HCT116 (cell line): ENCODE data around the gene RSRC1. TPM values are rescaled to one million over a fixed set of nuclear protein-coding genes. Genes with fewer than 3 reads are reported as not detected.

ENCODE experiments used
- ATAC-seq: fragments of 200-7000 bp; cut with Tn5 transposase; 2 replicates; pipeline ENCODE4 v1.9.1; 2020; ENCODE audit warnings: mild to moderate bottlenecking, moderate library complexity
- BruUV-seq: library from RNA; stranded (reverse); fragments of 400-500 nt; replicated peaks from 2 replicates; lab custom pipeline; 2021; lab: Mats Ljungman, UMichigan
- CTCF ChIA-PET: fragments of 300-600 bp; sonication (Branson Sonifier 250); formaldehyde crosslinking; loops from one replicate; lab custom pipeline; 2021; ENCODE audit warnings: antibody characterized with exemption; lab: Charles Lee
- POLR2A ChIA-PET: fragments of 300-600, 350-600 bp; sonication (Branson Sonifier 250); formaldehyde crosslinking; loops from one replicate; lab custom pipeline; 2021; ENCODE audit warnings: antibody characterized with exemption; lab: Charles Lee
- RAD21 ChIA-PET, 2 experiments: fragments of 300-600 bp; sonication (Branson Sonifier 250); formaldehyde crosslinking; loops; one replicate each; lab custom pipeline; 2023; ENCODE audit warnings: low total read pairs in 2 of 2; ENCODE audit not compliant: uncharacterized antibody in 2 of 2, unreplicated experiment in 2 of 2, low non-redundant PET in 1 of 2; lab: Charles Lee
- DNase-seq: peaks from one replicate; pipeline ENCODE4 v3.0.0-alpha.2; 2010; ENCODE audit warnings: low read depth, low spot score
- H2AFZ ChIP-seq: fragments of 200-600 bp; shearing (Covaris generic), sonication (generic); 2 replicates; pipeline ENCODE4 v1.6.1; 2017; ENCODE audit warnings: low read depth, mixed run types, mixed read lengths, antibody characterized with exemption, low read length; ENCODE audit not compliant: poor library complexity, severe bottlenecking
- H3K27ac ChIP-seq: 2 replicates; pipeline ENCODE4 v1.5.1; 2012; ENCODE audit warnings: low read depth, low read length
- H3K27me3 ChIP-seq: fragments of 200-600 bp; sonication (generic); 2 replicates; pipeline ENCODE4 v1.6.1; 2016; ENCODE audit warnings: mixed run types, low read length, mixed read lengths; ENCODE audit not compliant: insufficient read depth
- H3K36me3 ChIP-seq, 2 experiments: fragments of 200-500 bp in 1 of 2; fragments of 200-600 bp in 1 of 2; sonication (Bioruptor generic) in 1 of 2; sonication (generic) in 1 of 2; 2 replicates each; pipeline versions ENCODE4 v1.5.1 to v1.6.1; 2014 to 2016; ENCODE audit warnings: low read length in 2 of 2, inconsistent platforms in 1 of 2, mixed read lengths in 1 of 2, mixed run types in 1 of 2; ENCODE audit not compliant: insufficient read depth in 2 of 2, control insufficient read depth in 1 of 2
- H3K4me1 ChIP-seq, 2 experiments: fragments of 200-600 bp in 1 of 2; sonication (generic) in 1 of 2; 2 replicates each; pipeline versions ENCODE4 v1.5.1 to v1.6.1; 2012 to 2017; ENCODE audit warnings: low read length in 2 of 2, inconsistent platforms in 1 of 2, mild to moderate bottlenecking in 1 of 2, mixed read lengths in 1 of 2, mixed run types in 1 of 2, moderate library complexity in 1 of 2; ENCODE audit not compliant: insufficient read depth in 2 of 2, control insufficient read depth in 1 of 2
- H3K4me2 ChIP-seq: fragments of 200-600 bp; sonication (generic); 2 replicates; pipeline ENCODE4 v1.6.1; 2017; ENCODE audit warnings: mixed run types, low read length, mixed read lengths
- H3K4me3 ChIP-seq, 2 experiments: fragments of 200-600 bp in 1 of 2; sonication (generic) in 1 of 2; replicated peaks in 1 of 2; 2 replicates each; pipeline ENCODE4 v1.5.1; 2011 to 2016; ENCODE audit warnings: low read length in 2 of 2, control low read depth in 1 of 2, low read depth in 1 of 2, mild to moderate bottlenecking in 1 of 2, mixed read lengths in 1 of 2, mixed run types in 1 of 2
- H3K79me2 ChIP-seq: fragments of 200-600 bp; sonication (generic); 2 replicates; pipeline ENCODE4 v1.6.1; 2017; ENCODE audit warnings: mild to moderate bottlenecking, mixed run types, low read length, moderate library complexity, mixed read lengths; ENCODE audit not compliant: insufficient read depth
- H3K9ac ChIP-seq: fragments of 200-600 bp; sonication (generic); 2 replicates; pipeline ENCODE4 v1.6.1; 2016; ENCODE audit warnings: low read length, mixed read lengths
- H3K9me2 ChIP-seq: fragments of 200-600 bp; sonication (generic), shearing (Covaris generic); 2 replicates; pipeline ENCODE4 v1.6.1; 2017; ENCODE audit warnings: mixed run types, mild to moderate bottlenecking, moderate library complexity; ENCODE audit not compliant: insufficient read depth
- H3K9me3 ChIP-seq, 2 experiments: fragments of 200-500 bp in 1 of 2; fragments of 200-600 bp in 1 of 2; sonication (Bioruptor generic) in 1 of 2; sonication (generic) in 1 of 2; 2 replicates each; pipeline ENCODE4 v1.6.1; 2014 to 2017; ENCODE audit warnings: low read length in 2 of 2, mixed read lengths in 2 of 2, inconsistent platforms in 1 of 2, low read depth in 1 of 2, mild to moderate bottlenecking in 1 of 2, mixed run types in 1 of 2, moderate library complexity in 1 of 2; ENCODE audit not compliant: control insufficient read depth in 1 of 2, insufficient read depth in 1 of 2
- H4K20me1 ChIP-seq: fragments of 200-600 bp; sonication (generic), shearing (Covaris generic); 2 replicates; pipeline ENCODE4 v1.6.1; 2017; ENCODE audit warnings: mixed run types, mild to moderate bottlenecking, moderate library complexity; ENCODE audit not compliant: insufficient read depth
- CBX3 ChIP-seq: IDR thresholded peaks from 2 replicates; pipeline ENCODE4 v1.6.1; 2012; ENCODE audit warnings: low read depth
- EZH2 ChIP-seq: fragments of 200-600 bp; sonication (generic); IDR thresholded peaks from 2 replicates; pipeline ENCODE4 v1.6.1; 2017; ENCODE audit warnings: antibody characterized with exemption, mixed run types
- FOSL1 ChIP-seq: IDR thresholded peaks from 2 replicates; pipeline ENCODE4 v1.6.1; 2012; ENCODE audit warnings: low read depth
- JUND ChIP-seq: IDR thresholded peaks from 2 replicates; pipeline ENCODE4 v1.6.1; 2012
- POLR2AphosphoS5 ChIP-seq: IDR thresholded peaks from 2 replicates; pipeline ENCODE4 v1.6.1; 2011; ENCODE audit warnings: mild to moderate bottlenecking, low read depth, low read length, moderate library complexity
- RAD21 ChIP-seq: IDR thresholded peaks from 2 replicates; pipeline ENCODE4 v1.6.1; 2012; ENCODE audit warnings: low read depth, mild to moderate bottlenecking
- SP1 ChIP-seq: IDR thresholded peaks from 2 replicates; pipeline ENCODE4 v1.6.1; 2012; ENCODE audit warnings: low read depth
- SRF ChIP-seq: IDR thresholded peaks from 2 replicates; pipeline ENCODE4 v1.6.1; 2012; ENCODE audit warnings: low read depth
- ZNF274 ChIP-seq: fragments of 200-500 bp; sonication (Bioruptor generic); IDR thresholded peaks from 2 replicates; pipeline ENCODE4 v1.6.1; 2014; ENCODE audit warnings: mild to moderate bottlenecking, low read depth, low read length, inconsistent platforms
- intact Hi-C: fragments of 100-400 bp; cut with micrococcal nuclease; formaldehyde crosslinking; loops from 2 replicates; pipeline ENCODE4 v1.10.0; 2022
- total RNA-seq: library from RNA; stranded (reverse); gene quantifications from one replicate; pipeline ENCODE4 v1.2.1, GENCODE V29; 2021; ENCODE audit not compliant: unreplicated experiment
- TF ChIP-seq, protein P1 (sequence below): IDR thresholded peaks from 2 replicates; pipeline ENCODE4 v1.6.1; 2012; ENCODE audit warnings: low read depth
- TF ChIP-seq, protein P2 (sequence below), 3 experiments: fragments of 200-600 bp in 1 of 3; sonication (generic) in 1 of 3; IDR thresholded peaks in 2 of 3; conservative IDR thresholded peaks in 1 of 3; 2 replicates each; pipeline ENCODE4 v1.5.1; 2012 to 2017; ENCODE audit warnings: low read depth in 2 of 3, low read length in 2 of 3, antibody characterized with exemption in 1 of 3, borderline replicate concordance in 1 of 3, control low read depth in 1 of 3, mild to moderate bottlenecking in 1 of 3, mixed read lengths in 1 of 3, mixed run types in 1 of 3, moderate library complexity in 1 of 3; ENCODE audit not compliant: insufficient read depth in 1 of 3

The RSRC1 gene
- total RNA-seq, 1 experiment from 2014 or later, result 37.1 TPM

DNA sequence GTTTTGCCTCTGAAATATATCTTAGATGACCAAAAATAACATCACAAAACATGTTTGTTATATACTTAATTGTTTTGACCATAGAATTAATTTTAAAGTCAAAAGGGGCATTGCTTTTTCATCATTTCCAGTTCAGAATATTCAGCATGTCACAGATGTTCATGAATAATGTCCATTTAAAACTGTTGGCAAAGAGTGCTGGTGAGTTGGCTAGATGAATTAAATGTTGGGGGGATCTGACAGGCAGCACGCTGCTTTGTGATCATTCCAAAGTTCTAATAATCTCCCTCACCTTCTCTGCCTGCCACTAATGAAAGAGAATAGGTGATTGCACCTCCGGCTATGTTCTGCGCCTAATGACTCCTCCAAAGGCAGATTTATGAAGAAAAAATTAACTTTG, 321.9 kb downstream of the RSRC1 start:
- H3K4me1 ChIP-seq, result no peaks in the 10 kb centered on the region
- DNase-seq (no peak), ATAC-seq (no peak)
- H3K4me2 ChIP-seq, result no peak overlapping the region
- RAD21 ChIA-PET, result no interaction called here
- CTCF ChIA-PET, result no interaction called here
- H3K27ac ChIP-seq, result no peak overlapping the region
- no TSS peak for BruUV-seq
- no peaks in the 10 kb centered on the region for H3K36me3 ChIP-seq
- no peak overlapping the region for H2AFZ ChIP-seq
- H3K79me2 ChIP-seq, result no peaks in the 10 kb centered on the region
- no peak for TF ChIP-seq CBX3
- no peak for TF ChIP-seq POLR2AphosphoS5
- no peak for TF ChIP-seq RAD21
- TF ChIP-seq SRF, result no peak
- no peak for TF ChIP-seq ZNF274
- no peaks in the 10 kb centered on the region for H3K9me3 ChIP-seq
- intact Hi-C loops, result no loop called here
- H3K27me3 ChIP-seq, result no peaks in the 10 kb centered on the region
- no peaks in the 10 kb centered on the region; the same call in 1 of the 2 replicates for H4K20me1 ChIP-seq
- POLR2A ChIA-PET, result no interaction called here
- H3K9ac ChIP-seq, result no peak overlapping the region
- H3K4me3 ChIP-seq, result no peak overlapping the region
- H3K9me2 ChIP-seq, result no peaks in the 10 kb centered on the region

DNA sequence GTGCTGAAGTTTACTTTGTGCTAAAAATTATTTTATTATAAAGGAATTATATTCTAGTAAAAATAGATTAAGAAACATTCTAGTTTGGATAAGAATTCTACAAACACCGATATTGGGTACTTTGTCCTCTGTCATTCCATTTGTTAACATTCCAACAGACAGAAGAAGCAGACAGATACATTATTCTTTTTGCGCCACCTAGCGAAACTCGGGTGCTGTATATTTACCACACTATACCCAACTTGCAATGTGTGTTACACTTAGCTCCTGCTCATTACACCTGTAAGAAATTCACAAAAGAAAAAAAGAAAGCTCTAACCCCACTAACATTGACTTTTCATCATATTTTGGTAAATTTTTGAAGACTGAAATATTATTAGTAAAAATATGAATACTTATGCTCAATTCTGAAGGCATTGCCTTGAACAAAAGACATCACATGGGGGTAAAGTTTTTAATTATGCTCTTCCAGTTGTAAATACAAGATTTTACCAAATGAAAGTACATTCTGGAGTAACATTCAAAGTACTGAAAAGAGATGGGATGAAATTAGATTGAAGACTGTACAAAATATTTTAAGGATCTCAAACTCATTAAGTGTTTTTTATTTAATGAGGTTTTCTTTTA, 324.6 kb downstream of the RSRC1 start:
- no peak for TF ChIP-seq EZH2
- TF ChIP-seq, protein P1, sequence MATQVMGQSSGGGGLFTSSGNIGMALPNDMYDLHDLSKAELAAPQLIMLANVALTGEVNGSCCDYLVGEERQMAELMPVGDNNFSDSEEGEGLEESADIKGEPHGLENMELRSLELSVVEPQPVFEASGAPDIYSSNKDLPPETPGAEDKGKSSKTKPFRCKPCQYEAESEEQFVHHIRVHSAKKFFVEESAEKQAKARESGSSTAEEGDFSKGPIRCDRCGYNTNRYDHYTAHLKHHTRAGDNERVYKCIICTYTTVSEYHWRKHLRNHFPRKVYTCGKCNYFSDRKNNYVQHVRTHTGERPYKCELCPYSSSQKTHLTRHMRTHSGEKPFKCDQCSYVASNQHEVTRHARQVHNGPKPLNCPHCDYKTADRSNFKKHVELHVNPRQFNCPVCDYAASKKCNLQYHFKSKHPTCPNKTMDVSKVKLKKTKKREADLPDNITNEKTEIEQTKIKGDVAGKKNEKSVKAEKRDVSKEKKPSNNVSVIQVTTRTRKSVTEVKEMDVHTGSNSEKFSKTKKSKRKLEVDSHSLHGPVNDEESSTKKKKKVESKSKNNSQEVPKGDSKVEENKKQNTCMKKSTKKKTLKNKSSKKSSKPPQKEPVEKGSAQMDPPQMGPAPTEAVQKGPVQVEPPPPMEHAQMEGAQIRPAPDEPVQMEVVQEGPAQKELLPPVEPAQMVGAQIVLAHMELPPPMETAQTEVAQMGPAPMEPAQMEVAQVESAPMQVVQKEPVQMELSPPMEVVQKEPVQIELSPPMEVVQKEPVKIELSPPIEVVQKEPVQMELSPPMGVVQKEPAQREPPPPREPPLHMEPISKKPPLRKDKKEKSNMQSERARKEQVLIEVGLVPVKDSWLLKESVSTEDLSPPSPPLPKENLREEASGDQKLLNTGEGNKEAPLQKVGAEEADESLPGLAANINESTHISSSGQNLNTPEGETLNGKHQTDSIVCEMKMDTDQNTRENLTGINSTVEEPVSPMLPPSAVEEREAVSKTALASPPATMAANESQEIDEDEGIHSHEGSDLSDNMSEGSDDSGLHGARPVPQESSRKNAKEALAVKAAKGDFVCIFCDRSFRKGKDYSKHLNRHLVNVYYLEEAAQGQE, result no peak
- no peak for TF ChIP-seq SRF
- TF ChIP-seq SP1, result no peak
- no peak for TF ChIP-seq FOSL1
- no peak for TF ChIP-seq ZNF274
- TF ChIP-seq CBX3, result no peak
- no peak for TF ChIP-seq JUND
- TF ChIP-seq RAD21, result peak; percentile 81
- TF ChIP-seq, protein P2, sequence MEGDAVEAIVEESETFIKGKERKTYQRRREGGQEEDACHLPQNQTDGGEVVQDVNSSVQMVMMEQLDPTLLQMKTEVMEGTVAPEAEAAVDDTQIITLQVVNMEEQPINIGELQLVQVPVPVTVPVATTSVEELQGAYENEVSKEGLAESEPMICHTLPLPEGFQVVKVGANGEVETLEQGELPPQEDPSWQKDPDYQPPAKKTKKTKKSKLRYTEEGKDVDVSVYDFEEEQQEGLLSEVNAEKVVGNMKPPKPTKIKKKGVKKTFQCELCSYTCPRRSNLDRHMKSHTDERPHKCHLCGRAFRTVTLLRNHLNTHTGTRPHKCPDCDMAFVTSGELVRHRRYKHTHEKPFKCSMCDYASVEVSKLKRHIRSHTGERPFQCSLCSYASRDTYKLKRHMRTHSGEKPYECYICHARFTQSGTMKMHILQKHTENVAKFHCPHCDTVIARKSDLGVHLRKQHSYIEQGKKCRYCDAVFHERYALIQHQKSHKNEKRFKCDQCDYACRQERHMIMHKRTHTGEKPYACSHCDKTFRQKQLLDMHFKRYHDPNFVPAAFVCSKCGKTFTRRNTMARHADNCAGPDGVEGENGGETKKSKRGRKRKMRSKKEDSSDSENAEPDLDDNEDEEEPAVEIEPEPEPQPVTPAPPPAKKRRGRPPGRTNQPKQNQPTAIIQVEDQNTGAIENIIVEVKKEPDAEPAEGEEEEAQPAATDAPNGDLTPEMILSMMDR (IDR thresholded peaks at IDR 0.05 in 2 of 3, conservative IDR thresholded peaks at IDR 0.05 in 1 of 3; ENCODE audit: borderline replicate concordance in 1 of 3, insufficient read depth in 1 of 3, low read depth in 2 of 3, low read length in 2 of 3), result peak; percentile 62 to 77 (median 70); a peak in 5 of 6 replicates
- Histone ChIP-seq H2AFZ (no peak overlapping the region), H4K20me1 (no peaks in the 10 kb centered on the region; the same call in 1 of the 2 replicates), H3K36me3 (no peaks in the 10 kb centered on the region), H3K27me3 (no peaks in the 10 kb centered on the region), H3K4me3 (no peak overlapping the region), H3K27ac (no peak overlapping the region), H3K4me1 (no peaks in the 10 kb centered on the region), H3K9me2 (no peaks in the 10 kb centered on the region), H3K9me3 (no peaks in the 10 kb centered on the region), H3K4me2 (no peak overlapping the region), H3K9ac (no peak overlapping the region), H3K79me2 (no peaks in the 10 kb centered on the region)
- intact Hi-C loops, result loop anchor here (1.0 kb wide), 3 partner anchors 569 to 902 kb away; no protein-coding TSS in a partner anchor
- RAD21 ChIA-PET, result interaction anchor here (0.6 to 1.0 kb wide), 4 partner anchors 13 to 1230 kb away, joined by 3 to 8 read pairs (median 4); no protein-coding TSS in a partner anchor
- CTCF ChIA-PET, result interaction anchor here (0.7 to 3.0 kb wide), 14 partner anchors 9 to 902 kb away, joined by 3 to 23 read pairs (median 5); partner anchors contain the start of gene RSRC1
- ATAC-seq (peak; percentile 87), DNase-seq (peak; percentile 37)
- no TSS peak for BruUV-seq
- POLR2A ChIA-PET, result interaction anchor here (1.2 kb wide), 1 partner anchor 828 kb away, joined by 3 read pairs; no protein-coding TSS in a partner anchor
